Endothelial cell (in vitro differentiated cells): ENCODE data around the gene NPY. TPM values are rescaled to one million over a fixed set of nuclear protein-coding genes. Genes with fewer than 3 reads are reported as not detected.
"Not testable (repeated sequence)": the region's sequence is repeated elsewhere in the genome, so short reads cannot be mapped to it uniquely, and the experiment has no call there.

Source experiments
- DNase-seq: peaks from one replicate; pipeline ENCODE4 v3.0.0; 2021; ENCODE audit warnings: low spot score
- H3K27ac Mint-ChIP-seq: one replicate; pipeline ENCODE4 v1.8.0; 2021; ENCODE audit warnings: mixed read lengths, inconsistent platforms; ENCODE audit not compliant: unreplicated experiment
- H3K27me3 Mint-ChIP-seq: one replicate; pipeline ENCODE4 v1.8.0; 2021; ENCODE audit warnings: mild to moderate bottlenecking, moderate library complexity, mixed read lengths, inconsistent platforms; ENCODE audit not compliant: unreplicated experiment
- H3K36me3 Mint-ChIP-seq: one replicate; pipeline ENCODE4 v1.8.0; 2021; ENCODE audit warnings: mild to moderate bottlenecking, low read depth, mixed read lengths, inconsistent platforms; ENCODE audit not compliant: unreplicated experiment
- H3K4me1 Mint-ChIP-seq: one replicate; pipeline ENCODE4 v1.8.0; 2021; ENCODE audit warnings: mild to moderate bottlenecking, mixed read lengths, inconsistent platforms; ENCODE audit not compliant: unreplicated experiment
- H3K4me3 Mint-ChIP-seq: one replicate; pipeline ENCODE4 v1.8.0; 2021; ENCODE audit warnings: mild to moderate bottlenecking, mixed read lengths, inconsistent platforms; ENCODE audit not compliant: unreplicated experiment
- H3K9me3 Mint-ChIP-seq: one replicate; pipeline ENCODE4 v1.8.0; 2021; ENCODE audit warnings: mixed read lengths, inconsistent platforms; ENCODE audit not compliant: unreplicated experiment
- total RNA-seq: library from RNA; stranded (reverse); fragmentation: NEBNext Ultra II Directional; extraction: Animal tissue kit (Norgen Biotek cat#: 25700); gene quantifications from one replicate; pipeline ENCODE4 v1.2.1, GENCODE V29; 2021; ENCODE audit not compliant: unreplicated experiment
- TF ChIP-seq, protein P1 (sequence below): fragments of 200-600 bp; sonication (generic); IDR thresholded peaks from one replicate; pipeline ENCODE4 v1.5.0; 2021; ENCODE audit warnings: antibody characterized with exemption; ENCODE audit not compliant: unreplicated experiment

NPY gene
- total RNA-seq, 1 donor from 2014 or later, result not detected

DNA sequence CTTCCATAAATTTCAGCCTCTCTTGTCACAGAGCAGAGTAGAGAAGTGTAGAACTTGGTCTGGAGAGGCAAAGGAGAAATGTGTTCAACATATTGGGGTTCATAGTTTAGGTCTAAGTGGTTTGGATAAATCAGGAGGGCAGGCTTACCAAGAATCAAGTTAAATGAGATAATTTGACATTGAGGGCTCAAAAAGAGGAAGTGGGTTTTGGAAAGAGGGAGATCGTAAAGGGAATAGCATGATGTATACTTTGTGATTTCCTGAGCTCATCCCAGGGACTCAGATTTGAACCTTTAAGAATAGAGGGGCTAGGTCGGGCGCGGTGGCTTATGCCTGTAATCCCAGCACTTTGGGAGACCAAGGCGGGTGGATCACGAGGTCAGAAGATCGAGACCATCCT is 34.7 kb upstream of the NPY start:
- TF ChIP-seq, protein P1, sequence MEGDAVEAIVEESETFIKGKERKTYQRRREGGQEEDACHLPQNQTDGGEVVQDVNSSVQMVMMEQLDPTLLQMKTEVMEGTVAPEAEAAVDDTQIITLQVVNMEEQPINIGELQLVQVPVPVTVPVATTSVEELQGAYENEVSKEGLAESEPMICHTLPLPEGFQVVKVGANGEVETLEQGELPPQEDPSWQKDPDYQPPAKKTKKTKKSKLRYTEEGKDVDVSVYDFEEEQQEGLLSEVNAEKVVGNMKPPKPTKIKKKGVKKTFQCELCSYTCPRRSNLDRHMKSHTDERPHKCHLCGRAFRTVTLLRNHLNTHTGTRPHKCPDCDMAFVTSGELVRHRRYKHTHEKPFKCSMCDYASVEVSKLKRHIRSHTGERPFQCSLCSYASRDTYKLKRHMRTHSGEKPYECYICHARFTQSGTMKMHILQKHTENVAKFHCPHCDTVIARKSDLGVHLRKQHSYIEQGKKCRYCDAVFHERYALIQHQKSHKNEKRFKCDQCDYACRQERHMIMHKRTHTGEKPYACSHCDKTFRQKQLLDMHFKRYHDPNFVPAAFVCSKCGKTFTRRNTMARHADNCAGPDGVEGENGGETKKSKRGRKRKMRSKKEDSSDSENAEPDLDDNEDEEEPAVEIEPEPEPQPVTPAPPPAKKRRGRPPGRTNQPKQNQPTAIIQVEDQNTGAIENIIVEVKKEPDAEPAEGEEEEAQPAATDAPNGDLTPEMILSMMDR, result no peak
- Mint-ChIP-seq H3K4me1 (no peaks in the 10 kb centered on the region), H3K27ac (no peak overlapping the region), H3K36me3 (no peaks in the 10 kb centered on the region), H3K4me3 (no peak overlapping the region), H3K27me3 (no peaks in the 10 kb centered on the region), H3K9me3 (no peaks in the 10 kb centered on the region)
- DNase-seq, result no peak

DNA sequence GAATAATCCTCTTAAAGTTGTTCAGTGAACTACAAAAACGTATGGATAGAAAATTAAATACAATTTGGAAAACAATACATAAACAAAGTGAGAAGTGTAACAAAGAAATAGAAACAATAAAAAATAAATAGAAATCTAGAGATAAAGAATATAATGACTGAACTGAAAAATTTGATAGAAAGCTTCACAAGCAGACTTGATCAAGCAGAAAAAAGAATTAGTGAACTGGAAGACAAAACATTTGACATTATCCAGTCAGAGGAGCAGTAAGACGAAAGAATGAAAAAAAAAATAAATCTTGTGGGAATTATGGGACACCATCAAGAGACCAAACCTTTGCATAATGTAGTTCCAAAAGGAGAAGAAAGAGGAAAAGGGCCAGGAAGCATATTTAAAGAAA is 32.4 kb upstream of the NPY start:
- H3K4me1 Mint-ChIP-seq, result no peaks in the 10 kb centered on the region
- no peaks in the 10 kb centered on the region for H3K27me3 Mint-ChIP-seq
- H3K9me3 Mint-ChIP-seq, result no peaks in the 10 kb centered on the region
- DNase-seq, result no peak
- no peaks in the 10 kb centered on the region for H3K36me3 Mint-ChIP-seq
- H3K27ac Mint-ChIP-seq, result no peak overlapping the region
- TF ChIP-seq, protein P1, result no peak
- H3K4me3 Mint-ChIP-seq, result no peak overlapping the region

- H3K36me3 Mint-ChIP-seq, result no peaks in the 10 kb centered on the region
- H3K4me1 Mint-ChIP-seq, result no peaks in the 10 kb centered on the region
- DNase-seq, result no peak
- TF ChIP-seq, protein P1, result no peak
- H3K27me3 Mint-ChIP-seq, result no peaks in the 10 kb centered on the region
- no peaks in the 10 kb centered on the region for H3K9me3 Mint-ChIP-seq
- no peak overlapping the region for H3K27ac Mint-ChIP-seq
- H3K4me3 Mint-ChIP-seq, result no peak overlapping the region
These were observed 28.9 kb upstream of the NPY start for GRCh38 chr7:24255139-24255538.

GRCh38 chr7:24258324-24258723 is 25.7 kb upstream of the NPY start:
- H3K27me3 Mint-ChIP-seq, H3K4me3 Mint-ChIP-seq, DNase-seq, H3K36me3 Mint-ChIP-seq, H3K27ac Mint-ChIP-seq, H3K4me1 Mint-ChIP-seq, H3K9me3 Mint-ChIP-seq: not testable (repeated sequence)

GRCh38 chr7:24271938-24272337 is 12.1 kb upstream of the NPY start:
- DNase-seq, result no peak

More at GRCh38 chr7:24271938-24272337, 12.1 kb upstream of the NPY start:
- H3K27ac Mint-ChIP-seq, result no peak overlapping the region
- H3K9me3 Mint-ChIP-seq, result no peaks in the 10 kb centered on the region
- no peaks in the 10 kb centered on the region for H3K27me3 Mint-ChIP-seq
- H3K4me1 Mint-ChIP-seq, result no peaks in the 10 kb centered on the region
- TF ChIP-seq, protein P1, result no peak
- H3K4me3 Mint-ChIP-seq, result no peak overlapping the region
- H3K36me3 Mint-ChIP-seq, result no peaks in the 10 kb centered on the region
